Measurements from ENCODE around the gene AADACL3.

AADACL3 gene

DNA sequence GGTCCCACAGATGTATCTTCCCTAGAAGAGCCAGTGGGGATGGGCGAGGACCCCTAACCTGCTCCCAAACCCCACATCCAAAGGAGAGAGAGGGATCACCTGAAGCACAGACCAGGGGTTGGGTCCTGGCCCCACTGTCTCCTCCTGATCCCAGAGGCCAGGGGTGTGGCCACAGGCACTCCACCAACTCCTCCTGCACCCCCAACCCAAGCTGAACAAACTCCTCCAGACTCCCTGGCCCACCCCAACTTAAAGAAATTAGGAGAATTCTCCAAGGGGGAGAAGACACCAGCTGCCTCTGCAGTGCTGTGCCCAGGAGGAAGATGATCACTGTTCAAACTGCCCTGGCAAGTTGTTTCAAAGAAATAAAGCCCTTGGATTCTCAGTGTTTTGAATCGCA lies 53.1 kb downstream of the AADACL3 start:
- DNase-seq (no peak), ATAC-seq (no peak)

DNA sequence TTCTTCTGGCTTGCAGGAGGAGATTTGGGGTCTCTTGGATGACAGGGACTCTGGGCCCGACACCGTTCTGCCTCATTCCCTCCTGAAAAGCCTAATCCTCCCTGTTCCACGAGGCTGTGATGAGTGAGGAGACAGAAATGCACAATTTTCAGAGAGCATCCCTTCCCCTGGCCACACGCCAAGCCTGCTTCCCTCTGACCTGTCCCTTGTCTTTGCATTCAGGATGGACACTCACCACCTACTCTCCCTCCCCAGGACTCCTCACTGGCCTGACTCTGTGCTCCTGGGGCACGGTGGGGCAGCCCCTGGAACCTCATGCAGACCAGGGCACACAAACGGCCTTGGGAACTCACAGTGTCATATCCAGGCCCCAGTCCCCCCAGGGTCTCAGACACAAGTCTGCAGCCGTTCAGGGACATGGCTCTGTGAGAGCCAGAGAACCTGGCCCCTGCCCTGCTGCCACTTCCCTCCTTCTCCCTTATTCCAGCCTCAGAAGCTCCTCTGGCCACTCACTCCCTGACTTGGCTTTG lies 54.1 kb downstream of the AADACL3 start:
- DNase-seq (no peak), ATAC-seq (no peak)

DNA sequence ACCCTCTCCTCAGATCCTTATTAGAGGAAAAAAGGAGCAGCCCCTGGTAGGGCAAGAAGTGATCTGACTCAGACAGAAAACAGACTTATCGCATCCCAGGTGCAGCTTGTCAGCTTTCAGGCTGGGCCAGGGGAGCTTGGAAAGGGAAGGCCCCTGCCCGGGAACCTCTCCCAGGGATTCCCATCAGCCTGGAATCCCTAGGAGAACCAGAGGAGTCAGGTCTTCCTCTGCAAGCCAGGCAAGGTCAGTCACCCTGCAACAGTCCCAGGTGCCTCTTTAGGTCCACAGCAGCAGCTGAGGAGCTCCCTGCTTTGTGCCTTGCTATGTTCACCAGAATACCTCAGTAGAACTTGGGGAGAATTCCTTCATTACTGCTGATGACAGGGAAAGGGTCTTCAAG lies 54.7 kb downstream of the AADACL3 start:
- no peak for DNase-seq
- no peak for ATAC-seq

DNA sequence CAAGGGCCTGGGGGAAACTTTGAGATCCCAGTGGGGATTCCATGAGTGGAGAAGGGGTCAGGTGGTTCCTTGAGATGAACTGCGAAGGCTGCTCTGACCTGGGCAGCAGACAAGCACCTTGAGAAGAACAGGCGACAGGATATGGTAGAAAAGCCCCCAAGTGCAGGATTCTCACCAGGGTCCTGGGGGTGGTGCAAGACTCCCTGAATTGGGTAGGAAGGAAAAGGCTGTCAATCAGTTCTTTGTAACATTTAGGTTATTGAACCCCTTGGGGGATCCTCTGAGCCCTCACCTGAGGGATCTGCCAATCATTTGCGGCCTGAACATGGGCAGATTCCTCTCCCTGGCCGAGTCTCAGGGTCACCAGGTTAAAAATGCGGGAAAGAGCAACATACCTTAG lies 55.3 kb downstream of the AADACL3 start:
- DNase-seq = no peak
- ATAC-seq = no peak

DNA sequence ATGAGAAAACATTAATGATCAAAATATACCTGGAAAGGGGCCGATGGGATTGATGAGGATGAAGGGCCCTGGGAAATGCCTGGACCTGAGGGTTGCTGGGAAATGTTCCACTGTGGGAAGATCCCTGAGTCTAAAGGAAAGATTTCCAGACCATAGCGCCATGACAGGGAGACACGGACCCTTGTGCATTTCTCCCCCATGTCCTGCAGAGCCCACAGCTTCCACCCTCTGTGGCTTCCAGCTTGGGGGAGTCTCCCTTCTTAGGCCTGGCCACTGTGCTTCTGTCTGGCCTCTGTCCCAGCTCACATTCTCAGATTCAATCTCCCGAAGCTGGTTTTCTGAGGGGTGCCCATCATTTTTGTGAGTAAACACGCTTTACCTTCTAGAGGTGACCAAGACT lies 56.6 kb downstream of the AADACL3 start:
- no peak for ATAC-seq

DNA sequence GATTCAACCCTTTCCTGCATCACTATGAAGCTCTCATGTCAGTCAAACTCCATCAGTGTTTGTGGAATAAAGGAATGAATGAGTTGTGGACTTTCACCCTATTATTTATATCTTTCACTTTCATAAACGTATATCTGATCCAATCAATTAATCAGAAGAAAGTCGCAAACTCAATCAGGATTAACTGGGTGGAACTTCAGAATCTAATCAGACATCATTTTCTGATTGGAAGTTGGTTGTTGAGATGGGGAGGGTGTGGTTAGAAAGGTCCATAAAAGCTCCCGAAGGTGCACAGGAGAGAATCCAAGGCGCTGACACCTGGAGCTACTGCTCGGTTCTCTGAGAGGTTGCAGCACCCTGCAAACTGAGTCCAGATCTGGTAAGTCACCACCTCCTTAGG lies 57.5 kb downstream of the AADACL3 start, which contains the start of gene PRAMEF12:
PRAMEF12 (plus strand) TSS at position 301 of the 400 bp plus-strand sequence. CDS start 1,130 bp downstream, outside the sequence.
- no peak for ATAC-seq
- no peak for DNase-seq

More for the DNA sequence above, 56.6 kb downstream of the AADACL3 start:
- no peak for DNase-seq

DNA sequence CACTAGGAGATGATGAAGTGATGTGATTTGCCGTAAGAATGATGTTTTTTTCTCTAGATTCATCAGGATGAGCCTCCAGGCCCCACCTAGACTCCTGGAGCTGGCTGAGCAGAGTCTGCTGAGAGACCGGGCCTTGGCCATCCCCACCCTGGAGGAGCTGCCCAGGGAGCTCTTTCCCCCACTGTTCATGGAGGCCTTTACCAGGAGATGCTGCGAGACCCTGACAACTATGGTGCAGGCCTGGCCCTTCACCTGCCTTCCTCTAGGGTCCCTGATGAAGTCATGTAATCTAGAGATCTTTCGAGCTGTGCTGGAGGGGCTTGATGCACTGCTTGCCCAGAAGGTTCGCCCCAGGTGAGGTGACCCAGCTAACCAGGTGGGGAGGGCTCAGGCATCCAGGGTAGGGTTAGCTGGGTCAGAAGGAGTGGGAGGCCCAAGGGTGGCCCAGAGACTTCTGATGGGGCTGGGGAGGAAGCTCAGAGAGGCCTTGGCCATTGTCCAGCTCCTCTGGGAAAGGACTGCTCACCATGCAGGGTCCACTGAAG lies 59.0 kb downstream of the AADACL3 start:
- ATAC-seq (no peak), DNase-seq (no peak)

DNA sequence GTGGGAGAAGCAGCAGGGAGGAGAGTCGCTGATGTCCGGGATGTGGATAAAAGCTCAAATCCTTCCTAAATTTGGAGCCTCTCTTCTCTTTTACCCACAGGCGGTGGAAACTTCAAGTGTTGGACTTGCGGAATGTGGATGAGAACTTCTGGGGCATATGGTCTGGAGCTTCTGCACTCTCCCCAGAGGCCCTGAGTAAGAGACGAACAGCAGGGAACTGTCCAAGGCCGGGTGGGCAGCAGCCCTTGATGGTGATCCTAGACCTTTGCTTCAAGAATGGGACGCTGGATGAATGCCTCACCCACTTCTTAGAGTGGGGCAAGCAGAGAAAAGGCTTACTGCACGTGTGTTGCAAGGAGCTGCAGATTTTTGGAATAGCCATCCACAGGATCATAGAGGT lies 59.5 kb downstream of the AADACL3 start:
- ATAC-seq (no peak), DNase-seq (no peak)

DNA sequence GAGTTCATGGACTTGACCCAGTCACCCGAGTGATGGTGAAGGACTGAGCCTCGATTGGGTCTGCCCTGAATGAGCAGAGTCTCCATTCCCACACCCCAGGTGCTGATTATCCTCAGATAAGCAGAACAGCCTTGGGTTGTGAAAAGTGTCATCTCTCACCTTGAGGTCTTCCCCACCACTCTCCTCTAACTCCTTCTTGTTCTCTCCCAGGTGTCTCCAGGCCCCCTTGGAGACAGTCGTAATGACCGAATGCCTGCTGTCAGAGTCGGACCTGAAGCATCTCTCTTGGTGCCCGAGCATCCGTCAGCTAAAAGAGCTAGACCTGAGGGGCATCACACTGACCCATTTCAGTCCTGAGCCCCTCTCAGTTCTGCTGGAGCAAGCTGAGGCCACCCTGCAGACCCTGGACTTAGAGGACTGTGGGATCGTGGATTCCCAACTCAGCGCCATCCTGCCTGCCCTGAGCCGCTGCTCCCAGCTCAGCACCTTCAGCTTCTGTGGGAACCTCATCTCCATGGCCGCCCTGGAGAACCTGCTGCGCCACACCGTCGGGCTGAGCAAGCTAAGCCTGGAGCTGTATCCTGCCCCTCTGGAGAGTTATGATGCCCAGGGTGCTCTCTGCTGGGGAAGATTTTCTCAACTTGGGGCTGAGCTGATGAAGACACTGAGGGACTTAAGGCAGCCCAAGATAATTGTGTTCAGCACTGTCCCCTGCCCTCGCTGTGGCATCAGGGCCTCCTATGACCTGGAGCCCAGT lies 61.1 kb downstream of the AADACL3 start:
- ATAC-seq (no peak), DNase-seq (no peak)

Data from stimulated activated naive CD8-positive, alpha-beta T cell treated with anti-CD3 and anti-CD28 coated beads, Interleukin-15, Interleukin-2, amounts not matched to agents 100 U/mL and 50 U/mL, for 24 hours (primary cell).